ENCODE data around the gene SHB.

Gene SHB

DNA sequence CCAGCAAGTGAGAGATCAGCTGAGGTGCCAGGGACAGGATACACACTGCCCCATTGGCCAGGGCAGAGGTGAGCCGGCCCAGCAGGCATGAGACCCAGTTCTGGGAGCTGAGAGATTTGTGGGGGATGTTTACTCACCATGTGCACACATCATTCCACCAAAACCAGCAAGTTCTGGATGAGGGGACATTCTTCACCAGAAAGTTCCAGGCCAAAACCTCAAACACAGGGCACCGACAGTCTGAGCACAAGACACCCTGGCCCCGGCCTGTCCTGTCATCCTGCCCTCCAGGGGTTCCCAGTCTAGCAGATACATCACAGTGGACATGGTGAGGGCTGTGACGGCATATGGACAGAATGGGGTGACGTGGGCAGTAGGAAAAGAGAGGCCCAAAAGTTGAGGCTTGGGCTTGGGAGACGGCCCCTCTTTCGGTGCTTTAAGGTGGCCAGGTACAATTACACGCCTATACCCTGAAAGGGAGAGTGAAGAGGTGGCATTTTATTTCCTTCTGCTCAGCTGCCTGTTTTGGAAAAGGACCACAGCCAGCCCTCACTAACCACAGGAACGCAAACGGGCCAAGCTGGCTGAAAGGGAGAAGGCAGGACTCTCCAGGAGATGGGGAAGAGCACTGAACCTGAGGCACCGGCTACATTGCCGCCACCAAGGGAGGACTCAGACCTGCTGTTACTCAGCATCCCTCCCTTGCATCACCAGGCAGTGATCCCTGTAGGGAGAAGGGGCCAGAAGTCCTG, 64.0 kb downstream of the SHB start:
- DNase-seq, result no peak

DNA sequence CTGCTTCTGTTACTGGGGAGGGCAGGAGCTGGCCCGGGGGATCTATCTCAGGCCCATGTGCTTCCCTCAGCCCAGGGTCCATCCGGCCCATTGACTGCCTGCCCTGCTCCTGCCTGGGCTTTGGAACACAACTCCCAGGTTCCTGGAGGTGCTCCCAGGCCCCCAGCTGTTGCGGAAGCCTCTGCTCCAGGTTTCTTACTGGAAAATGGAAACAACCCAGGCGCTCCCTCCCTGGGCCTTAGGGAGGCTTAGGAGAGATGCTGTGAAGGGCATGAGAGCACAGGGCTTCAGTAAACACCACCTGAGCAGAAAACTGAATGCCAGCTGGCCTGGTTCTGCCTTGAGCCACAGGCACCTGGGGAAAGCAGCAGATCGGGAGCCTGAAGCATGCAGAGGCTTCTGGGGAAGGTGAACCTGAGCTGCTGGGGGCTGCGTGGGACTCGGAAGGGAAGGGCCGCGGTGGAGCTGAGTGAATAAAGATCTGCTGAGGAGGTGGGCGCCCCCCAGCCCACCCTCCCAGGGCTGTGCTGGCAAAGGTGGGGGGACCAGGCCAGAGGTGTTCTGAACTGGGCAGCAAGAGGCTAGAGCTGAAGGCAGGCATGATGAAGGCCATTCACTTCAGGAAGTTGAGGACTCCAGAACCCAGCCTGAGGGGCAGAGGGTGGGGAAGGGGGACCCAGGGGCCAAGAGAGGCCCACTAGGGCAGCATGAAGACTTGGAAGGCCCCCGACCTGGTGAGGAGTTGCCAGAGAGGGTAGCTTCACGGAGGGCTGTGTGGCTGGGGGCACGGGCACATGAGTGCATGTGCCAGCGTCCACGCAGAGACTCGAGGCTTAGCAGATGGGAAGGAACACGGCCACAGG, 64.8 kb downstream of the SHB start:
- DNase-seq, result no peak

DNA sequence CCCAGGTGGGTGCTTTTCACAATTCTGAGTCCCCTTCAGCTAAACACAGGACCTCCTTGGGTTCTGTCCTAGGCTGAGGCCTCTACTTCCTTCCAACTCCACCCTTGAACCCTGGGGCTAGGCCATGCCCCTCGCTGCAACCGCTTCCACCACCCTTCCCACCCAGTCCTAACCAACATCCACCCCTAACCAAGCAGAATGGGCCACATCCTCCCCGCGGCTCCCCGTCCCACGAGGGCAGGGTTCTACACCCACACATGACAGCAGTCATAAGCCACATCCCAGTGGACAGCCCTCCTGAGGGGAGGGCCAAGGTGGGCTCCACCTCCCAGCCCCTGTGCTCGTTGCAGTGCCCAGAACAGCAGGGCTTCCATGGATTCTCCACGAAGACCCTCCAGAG, 65.8 kb downstream of the SHB start:
- DNase-seq, result peak in 1 of 5 experiments; percentile 70

DNA sequence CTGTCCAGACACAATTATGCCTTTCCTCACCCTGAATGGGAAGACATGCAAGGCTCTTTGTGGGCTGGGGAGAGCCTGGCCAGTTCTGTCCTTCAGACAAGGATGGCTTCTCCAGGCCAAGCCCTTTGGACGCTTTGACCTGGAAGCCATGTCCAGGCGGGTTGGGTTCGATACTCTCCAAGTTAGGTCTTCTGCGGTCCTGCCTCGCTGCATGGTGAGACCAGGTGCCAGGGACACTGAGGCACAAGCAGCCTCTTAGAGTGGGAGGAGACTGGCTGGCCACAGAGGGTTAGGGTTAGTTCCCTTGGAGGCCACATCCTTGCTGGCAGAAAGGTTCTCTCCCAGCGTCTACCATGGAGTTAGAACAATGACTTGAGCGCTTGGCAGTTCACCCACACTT, 67.6 kb downstream of the SHB start:
- DNase-seq, result no peak

DNA sequence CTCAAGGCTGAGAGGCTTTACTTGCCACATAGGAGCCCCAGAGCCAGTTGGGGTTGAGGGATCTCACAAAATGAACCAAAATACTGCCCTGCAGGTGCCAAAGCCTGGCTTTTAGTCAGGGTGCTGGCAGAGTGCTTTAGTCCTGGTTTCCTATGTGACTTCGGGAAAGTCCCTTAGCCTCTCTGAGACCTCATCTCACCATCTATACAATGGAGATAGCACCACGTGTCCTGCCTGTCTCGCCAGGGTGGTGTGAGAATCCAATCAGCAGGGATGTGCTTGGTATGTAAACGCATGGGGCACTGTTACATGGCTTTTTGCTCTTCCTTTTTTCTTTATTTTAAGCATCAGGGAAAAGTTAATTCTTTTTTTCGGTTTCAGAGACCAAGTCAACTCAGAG, 68.3 kb downstream of the SHB start:
- DNase-seq, result peak in 1 of 5 experiments; percentile 15

DNA sequence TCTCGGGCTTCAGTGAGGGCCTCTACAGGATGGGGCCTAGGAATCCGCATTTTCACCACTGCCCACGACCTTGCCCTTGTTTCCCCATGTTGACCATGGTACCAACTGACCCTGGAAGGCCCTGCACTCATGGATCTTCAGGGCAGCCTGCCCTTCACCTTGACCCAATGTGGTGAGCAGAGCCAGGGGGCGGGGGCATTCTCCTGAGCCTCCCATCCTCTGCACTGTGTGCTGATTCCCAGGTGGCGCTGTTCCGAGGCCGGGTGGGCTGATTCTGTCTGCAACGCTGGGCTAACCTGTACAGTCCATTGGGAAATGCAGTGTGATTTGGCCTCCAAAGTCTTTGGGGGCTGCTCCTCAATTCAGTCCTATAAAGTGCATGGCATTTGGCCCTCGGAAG, 68.7 kb downstream of the SHB start:
- no peak for DNase-seq

DNA sequence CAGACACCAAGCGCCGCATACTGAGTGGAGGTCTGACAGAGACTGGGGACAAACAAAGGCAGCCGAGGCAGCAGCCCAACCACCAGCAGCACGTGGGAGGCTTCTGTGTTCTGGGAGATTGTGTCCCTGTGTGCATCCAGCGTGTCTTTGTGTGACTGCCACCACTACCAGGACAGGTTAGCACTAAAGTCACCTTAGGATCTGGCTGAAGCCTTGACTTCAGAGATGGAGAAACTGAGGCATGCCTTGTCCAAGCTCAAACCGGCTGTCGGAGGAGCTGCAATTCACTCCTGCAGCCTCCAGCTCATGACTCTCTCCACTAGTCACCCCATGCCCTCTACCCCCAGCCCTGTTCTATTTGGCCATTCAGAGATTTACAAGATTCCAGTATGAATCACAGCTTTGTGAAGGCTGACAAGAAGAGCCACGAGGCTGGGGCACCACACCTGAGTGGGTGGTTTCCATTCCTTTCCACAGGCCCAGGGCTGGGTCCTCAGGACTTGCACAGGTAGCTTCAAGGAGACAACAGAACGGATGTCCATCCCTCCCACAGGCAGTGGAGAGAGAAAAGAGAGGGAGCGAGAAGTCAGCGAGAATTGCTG, 69.3 kb downstream of the SHB start:
- no peak for DNase-seq

DNA sequence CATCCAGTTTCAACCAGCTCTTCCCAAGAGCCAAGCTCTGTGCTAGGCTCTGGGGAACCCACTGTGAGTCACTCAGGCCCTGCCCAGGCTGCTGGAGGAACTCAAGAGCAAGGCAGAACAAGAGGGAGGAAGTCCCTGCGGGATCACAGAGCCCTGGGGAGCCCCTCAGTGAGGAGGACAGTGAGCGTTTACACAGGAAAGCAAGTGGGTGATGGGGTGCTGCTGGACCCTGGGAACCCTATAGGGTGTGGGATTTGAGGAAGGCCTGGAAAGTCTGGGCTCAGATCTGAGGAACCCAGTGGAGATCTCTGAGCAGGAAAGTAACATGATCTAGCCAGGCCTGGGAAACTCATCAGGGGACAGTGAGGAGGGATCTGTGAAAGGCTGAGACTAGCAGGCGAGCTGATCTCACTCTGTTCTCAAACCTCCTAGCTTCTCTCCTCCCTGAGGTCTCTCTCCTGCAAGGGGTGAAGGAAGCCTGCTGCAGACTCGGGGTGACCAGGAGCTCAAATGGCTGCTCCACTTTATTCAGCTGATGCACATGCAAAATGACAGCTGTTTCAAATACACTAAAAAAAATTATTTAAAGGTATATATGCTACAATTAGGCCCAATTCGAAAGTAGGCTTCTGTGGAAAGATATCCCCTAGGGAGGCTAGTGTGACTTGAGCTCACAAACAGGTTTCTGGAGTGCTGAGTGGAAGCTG, 70.0 kb downstream of the SHB start:
- DNase-seq, result no peak

DNA sequence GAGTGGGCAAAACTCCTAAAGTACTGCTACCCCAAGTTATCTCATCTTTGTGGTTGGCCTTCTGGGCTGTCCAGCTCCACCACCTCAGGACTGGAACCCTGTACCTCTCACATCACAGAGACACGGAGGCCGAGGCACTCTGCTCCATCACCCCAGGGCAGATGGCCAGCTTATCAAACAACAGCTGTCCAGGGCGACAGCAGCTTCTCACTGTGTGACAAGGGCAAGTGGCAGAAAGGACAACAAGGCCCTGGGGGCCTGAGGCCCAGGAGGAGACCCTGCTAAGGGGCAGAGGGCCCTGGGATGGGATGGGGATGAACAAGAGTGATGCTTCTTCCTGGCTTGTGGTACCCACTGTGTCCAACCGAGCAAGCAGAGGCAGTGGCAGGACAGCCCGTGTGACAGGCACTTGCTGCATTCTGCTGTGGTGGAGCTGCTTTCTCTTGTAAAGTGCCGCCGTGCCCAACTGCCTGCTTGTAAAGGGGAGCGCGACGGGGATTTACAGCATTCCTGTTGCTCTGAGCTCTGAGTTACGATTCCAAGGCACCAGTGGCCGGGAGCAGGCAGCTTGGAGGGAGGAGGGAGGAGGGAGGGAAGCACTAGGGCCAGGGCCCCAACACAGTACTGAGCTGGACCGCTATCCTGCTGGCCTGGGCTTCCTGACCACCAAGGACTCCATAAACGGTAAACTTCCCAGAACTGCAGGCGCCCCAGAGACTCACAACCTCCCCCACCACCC, 71.2 kb downstream of the SHB start:
- DNase-seq, result no peak

DNA sequence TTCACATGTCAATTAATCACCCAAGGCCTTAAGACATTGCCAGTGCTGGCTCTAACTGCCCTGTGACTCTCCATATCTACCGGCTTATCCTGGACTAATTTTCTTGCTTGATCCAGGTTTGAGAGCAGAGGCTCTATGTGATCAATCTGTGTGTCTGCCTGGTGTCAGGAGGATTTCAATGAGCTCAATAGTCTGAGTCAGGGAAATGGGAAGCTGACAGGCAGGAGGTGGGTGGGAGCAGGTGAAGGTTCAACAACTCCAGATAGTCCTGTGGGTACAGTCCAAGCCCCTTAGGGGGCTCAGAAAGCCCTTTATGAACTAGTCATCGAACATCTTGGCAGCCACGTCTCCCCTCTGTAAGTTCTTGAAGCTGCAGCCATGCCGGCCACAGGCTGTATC, 72.2 kb downstream of the SHB start:
- DNase-seq, result no peak

DNA sequence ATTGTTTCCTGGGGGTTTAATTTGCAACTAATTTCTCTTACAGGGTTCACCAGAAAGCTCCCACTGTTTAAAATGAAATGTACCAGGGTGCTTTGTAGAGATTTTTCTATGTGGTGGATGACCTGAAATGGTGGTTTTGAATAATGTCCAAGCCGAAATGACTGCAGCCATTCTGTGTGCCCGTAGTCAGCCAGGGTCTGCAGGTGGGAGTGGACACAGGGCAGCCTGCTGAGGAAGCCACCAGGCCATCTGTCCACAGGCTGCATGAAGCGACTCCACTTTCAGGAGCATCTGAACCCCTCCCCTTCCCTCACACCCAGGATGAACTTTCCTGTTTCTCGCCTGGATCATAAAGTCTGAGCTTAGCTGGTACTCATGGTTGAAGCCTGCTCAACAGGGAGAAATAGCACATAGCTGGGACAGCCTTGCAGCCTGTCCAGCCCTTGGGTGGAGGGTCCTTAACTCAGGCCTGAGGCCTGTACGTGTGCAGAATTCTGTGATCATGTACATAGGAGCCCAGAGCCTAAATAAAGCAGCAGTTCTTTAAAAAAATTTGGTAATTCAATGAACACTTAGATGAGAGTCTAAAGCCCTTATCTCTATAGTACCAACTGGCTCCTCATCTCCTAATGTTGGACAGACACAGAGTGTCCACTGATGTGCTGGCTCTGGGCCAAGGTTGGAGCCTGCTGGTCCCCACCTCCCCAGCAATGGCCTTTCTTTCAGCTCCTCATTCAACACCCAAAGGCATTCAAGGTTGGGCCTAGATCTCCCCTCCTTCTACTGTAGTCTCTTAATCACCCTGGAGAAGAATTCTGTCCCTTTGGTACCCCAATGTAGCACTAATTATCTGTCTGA, 72.8 kb downstream of the SHB start:
- DNase-seq, result no peak

DNA sequence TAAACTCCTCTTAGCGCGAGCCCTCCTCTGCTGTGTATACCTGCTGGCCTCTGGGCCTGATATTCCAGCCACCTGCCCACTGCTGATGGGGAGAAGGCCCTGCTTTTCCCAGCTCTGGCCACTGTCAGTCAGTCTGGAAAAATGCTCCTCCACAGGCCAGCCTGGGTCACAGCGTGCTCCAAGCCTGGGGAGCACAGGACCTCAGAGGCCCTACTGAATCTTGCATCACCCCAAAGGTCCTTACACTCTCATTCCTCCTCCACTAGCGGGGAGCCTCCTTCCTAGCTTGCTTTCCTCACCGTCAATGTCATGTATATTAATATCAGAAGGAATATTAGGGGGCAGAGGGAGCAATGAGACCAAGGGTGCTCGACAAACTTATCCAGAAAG, 73.7 kb downstream of the SHB start:
- DNase-seq, result no peak

DNA sequence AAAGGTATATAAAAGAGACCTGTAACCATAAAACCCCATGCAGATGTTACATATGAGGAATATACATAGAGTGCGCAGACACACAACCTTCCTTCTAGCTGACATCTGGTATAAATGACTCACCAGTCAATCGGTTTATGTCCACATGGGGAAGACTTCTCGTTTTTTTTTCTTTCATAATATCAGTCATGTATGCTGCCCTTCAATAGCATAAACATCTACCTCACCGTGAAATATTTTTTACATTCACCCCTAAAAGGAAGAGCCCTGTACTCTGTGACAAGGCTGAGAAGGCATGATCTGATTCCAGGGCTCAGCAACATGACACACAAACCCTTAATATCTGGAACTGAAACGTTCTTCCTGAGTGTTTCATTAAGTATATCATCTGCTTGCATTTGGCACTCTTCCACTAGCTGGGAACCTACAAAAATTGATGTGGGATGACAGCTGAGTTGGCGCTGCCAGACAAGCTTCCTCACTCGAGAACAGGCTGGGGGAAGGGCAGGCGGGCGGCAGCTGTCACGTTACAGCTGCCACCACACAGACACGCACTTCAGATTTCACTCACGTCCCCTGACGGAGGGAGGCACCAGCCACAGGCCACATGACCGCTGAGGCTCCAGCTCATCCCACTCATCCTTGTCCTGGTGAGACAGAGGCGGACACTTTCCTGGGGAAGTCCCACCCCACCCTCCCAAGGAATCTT, 74.2 kb downstream of the SHB start:
- peak in 1 of 5 experiments; percentile 83 for DNase-seq

DNA sequence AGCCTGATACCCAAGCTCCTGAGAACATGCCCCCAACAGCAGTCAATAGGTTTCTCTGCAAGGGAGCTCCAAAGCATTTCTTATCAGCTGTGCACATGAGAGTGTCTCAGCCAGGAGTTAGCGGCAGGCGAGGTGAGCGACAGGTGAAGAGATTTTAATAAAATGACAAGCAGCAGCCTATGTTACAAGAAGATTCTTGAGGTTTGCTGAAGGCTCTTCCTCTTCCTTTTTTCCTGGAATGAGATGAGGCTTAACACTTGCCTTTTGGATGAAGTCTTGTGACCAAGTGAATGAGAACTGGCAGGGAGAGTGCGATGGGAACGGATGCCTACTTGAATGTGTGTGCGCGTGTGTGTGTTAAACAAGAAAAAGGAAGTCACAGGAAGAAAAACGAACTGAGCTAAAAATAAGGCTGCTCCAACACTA, 76.1 kb downstream of the SHB start:
- no peak for DNase-seq

DNA sequence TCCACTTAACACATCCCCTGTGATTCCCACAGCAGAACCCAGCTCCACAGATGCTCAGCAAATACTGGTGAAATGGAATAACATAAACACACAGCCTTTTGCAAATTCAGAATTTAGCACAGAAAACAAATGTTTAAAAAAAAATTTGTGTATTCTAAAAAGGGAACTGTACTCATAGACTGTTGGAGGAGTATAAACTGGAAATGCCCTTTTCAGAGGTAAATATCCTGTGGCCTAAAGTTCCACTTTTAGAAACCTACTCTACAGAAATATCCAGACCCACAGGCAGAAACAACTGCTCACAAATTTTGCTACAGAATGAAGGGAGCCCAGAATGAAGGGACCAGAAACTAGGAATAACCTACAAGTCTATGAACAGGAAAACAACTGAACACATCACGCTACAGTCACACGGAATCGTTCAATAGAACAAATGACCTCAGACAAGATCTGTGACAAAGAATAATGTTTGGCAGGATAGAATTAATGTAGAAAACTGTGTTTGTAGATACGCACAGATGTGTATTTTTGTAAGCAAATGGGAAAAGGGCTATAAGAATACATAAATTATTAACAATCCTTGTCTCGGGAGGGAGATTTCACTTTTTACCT, 78.5 kb downstream of the SHB start:
- DNase-seq, result no peak

DNA sequence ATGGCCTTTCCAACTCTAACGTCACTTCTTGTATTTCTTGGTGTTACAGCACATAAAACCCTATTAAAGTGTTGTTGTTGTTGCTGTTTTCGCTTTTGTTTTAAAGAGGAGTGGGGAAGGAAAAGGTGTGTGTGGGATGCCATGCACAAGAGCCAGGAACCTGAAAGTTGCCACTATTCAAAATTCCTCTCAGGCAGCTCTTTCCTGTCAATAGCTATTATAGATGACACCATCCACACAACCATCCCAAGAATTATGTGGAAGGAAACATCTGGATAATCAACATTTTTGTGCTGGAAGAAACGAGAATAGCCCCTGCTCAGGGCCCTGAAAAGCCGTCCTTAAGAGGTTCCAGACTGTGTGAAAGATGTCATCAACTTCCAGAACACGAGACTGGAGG, 79.3 kb downstream of the SHB start:
- DNase-seq, result no peak

DNA sequence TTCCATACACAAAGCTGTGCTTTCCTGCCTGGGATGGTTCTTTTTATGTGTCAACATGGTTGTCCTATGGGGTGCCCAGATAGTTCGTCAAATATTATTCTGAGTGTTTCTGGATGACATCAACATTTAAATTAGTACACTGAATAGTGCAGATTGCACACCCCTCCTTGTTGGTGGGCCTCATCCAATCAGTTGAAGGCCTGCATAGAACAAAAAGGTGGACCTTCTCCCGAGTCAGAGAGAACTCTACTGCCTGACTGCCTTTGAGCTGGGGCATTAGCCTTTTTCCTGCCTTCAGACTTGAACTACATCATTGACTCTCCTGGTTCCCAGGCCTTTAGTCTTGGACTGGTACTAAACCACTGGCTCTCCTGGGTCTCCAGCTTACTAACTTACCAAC, 80.4 kb downstream of the SHB start:
- no peak for DNase-seq

DNA sequence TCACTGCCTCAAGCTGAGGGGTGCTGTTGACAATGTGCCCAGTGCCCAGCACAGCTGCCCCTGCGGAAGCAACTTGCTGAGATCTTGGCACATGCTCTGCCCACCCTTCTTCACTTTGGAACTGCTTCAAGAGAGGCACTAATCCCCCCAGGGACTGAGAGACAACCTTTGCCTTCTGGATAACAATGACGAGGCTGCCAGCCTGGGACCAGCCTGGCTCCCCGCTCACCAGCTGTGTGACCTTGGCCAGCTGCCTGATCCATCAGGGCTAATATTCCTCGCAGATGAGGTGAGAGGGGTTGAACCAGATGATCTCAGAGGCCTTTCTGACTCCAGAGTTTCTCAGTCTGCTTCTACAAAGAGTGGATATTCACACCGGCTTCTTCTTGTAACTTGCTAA, 81.0 kb downstream of the SHB start:
- no peak for DNase-seq

DNA sequence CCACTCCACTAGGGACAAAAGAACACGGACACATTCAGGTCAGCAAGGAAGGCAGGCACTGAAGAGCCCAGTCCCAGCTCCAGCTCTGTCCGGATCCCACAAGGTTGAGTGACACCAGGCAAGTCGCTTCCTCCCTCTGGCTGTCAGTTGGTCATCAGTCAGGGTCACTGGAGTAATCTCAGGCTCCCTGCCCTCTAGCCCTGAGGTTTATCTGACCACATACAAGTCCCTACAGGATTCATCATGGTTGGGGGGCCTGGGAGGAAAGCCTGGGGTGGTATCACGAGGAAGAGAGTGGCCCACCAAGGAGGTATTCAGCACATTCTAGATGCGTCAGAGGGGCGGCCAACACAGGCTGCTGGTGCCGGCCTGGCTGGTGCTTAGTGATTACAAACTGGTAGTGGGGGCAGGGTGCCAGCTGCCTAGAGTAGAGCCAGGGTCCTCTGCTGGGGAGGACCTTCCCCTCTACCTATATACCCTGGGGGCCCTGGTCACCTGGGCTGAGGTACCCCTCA, 81.5 kb downstream of the SHB start:
- DNase-seq, result no peak

DNA sequence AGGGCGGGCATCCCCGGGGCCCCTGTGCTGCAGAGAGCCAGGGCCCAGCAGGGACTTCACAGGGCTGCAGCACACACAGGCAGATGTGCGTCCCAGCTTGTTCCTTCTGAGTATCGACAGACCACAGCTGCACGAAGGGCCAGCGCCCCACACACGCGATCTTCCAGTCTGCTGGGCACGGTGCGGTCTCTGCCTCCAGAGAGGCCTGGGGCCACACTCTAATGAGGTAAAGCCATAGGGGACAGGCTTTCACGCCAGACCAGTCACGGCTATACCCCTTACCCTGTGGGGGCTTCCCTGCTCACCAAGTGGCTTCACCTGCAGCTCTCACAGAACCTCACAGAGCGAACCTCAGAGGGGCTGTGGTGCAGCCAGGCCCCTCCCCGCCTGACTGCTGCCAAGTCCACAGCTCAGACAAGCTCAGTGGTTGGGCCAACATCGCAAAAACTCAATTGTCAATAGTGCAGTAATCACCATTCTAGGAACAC, 82.2 kb downstream of the SHB start:
- DNase-seq, result no peak
